ENCODE results near the gene CPNE4. TPM values are rescaled to one million over a fixed set of nuclear protein-coding genes. Genes with fewer than 3 reads are reported as not detected.

Gene CPNE4
- total RNA-seq, 1 experiment from 2014 or later = 0.29 TPM

DNA sequence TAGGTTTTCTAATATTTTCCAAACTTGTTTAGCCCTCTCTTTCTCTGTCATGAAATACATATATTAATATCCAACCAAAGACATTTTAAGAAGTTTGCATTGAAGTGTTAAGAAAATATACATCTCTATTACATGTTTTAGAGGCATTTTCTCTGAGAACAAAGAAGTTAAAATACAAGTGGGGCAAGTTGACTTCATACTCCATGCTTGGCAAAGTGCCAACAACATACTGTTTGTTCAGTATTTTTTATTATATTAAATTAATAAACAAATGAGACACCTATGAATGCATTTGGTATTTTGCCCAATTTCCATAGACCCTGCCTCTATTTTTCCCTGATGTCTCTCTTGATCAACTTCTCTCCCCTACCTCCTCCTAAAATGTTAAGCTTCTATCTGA is 299.3 kb downstream of the CPNE4 start:
- DNase-seq (ENCODE audit: low read depth in 1 of 2, low spot score in 2 of 2) = no peak
- H3K27ac ChIP-seq = no peak overlapping the region

DNA sequence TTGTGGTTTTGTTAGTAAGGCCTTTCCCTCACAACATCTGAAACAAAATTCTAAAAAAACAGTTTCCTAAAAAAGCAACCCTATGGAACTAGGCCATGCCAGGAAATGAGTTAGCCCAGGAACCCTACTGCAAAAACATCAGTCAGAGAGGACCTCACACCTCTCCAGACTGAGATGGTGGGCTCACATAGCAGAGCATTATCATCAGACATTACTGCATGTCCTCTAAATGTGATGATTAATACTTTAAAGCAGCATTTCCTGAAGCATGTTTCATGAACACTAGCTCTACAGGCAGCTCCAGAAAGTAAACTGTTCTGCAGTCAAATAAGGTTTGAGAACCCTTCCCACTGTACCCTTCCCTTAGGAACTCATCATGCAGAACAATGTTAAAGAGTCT is 299.7 kb downstream of the CPNE4 start:
- Histone ChIP-seq H3K4me3 (no peak overlapping the region), H3K27ac (no peak overlapping the region), H3K36me3 (no peaks in the 10 kb centered on the region), H3K9me3 (replicated peaks) (no peaks in the 10 kb centered on the region), H3K4me1 (replicated peaks) (no peaks in the 10 kb centered on the region), H3K27me3 (replicated peaks) (no peaks in the 10 kb centered on the region)
- DNase-seq (ENCODE audit: low read depth in 1 of 2, low spot score in 2 of 2) = peak in 1 of 2 experiments; percentile 5

More for the DNA sequence above, 299.3 kb downstream of the CPNE4 start:
- Histone ChIP-seq H3K4me1 (replicated peaks) (no peaks in the 10 kb centered on the region), H3K27me3 (replicated peaks) (no peaks in the 10 kb centered on the region), H3K4me3 (no peak overlapping the region), H3K9me3 (replicated peaks) (no peaks in the 10 kb centered on the region), H3K36me3 (no peaks in the 10 kb centered on the region)

DNA sequence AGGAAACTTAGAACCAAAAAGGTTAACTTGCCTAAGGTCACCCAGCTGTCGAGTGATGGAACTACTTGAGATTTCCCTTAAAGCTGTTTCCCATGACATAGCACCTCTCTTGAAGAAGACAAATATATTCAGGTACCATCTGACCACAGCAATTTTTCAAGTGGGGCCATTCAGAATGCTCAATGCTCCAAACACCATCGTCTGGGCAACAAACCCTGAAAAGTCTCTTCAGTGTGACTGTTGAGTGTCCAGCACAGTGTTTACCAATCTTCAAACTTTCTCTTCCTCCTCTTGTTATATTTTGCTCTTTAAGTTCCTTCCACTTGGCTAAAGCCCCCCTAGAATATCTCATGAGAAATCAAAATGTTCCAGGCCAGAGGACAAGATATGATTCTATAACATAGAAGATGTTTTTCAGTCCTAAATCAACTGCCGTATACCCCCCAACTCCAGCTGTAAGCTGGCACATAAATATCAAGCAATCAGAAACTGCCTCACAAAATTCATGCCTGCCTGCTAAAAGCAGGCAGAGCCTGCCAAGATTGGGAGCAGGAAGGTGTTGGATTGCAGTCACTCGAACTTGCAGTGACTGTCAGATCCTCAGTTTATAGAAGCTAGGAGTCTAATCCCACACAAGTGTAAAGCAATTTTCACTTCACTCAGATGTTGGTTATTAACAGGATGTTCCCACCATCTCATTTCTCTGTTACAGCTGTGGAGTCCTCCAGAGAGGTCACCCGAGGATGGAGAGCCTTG is 301.6 kb downstream of the CPNE4 start:
- H3K4me1 ChIP-seq (replicated peaks) = no peaks in the 10 kb centered on the region
- no peak for DNase-seq (ENCODE audit: low read depth in 1 of 2, low spot score in 2 of 2)
- H3K27ac ChIP-seq = no peak overlapping the region
- H3K9me3 ChIP-seq (replicated peaks) = no peaks in the 10 kb centered on the region
- H3K4me3 ChIP-seq = no peak overlapping the region
- H3K27me3 ChIP-seq (replicated peaks) = no peaks in the 10 kb centered on the region
- no peaks in the 10 kb centered on the region for H3K36me3 ChIP-seq

DNA sequence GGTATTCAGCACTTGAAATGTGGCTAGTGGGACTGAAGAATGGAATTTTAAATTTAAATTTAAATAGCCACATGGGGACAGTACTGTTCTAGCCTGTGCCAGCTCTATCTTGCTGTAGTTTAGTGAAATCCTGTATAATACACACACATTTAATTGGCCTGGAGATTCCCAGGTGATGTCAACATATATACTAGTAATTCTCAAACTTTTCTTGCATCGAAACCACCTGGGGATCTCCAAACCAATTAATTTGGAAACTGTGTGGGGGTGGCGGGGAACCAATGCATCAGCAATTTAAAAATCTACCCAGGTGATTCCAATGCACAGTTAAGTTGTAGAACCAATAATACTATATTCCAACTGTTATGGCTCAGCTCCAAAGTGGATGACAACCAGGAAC is 303.1 kb downstream of the CPNE4 start:
- H3K27me3 ChIP-seq (replicated peaks) = no peaks in the 10 kb centered on the region
- H3K36me3 ChIP-seq = no peaks in the 10 kb centered on the region
- H3K9me3 ChIP-seq (replicated peaks) = no peaks in the 10 kb centered on the region
- no peaks in the 10 kb centered on the region for H3K4me1 ChIP-seq (replicated peaks)
- H3K27ac ChIP-seq = no peak overlapping the region
- DNase-seq (ENCODE audit: low read depth in 1 of 2, low spot score in 2 of 2) = no peak
- no peak overlapping the region for H3K4me3 ChIP-seq

DNA sequence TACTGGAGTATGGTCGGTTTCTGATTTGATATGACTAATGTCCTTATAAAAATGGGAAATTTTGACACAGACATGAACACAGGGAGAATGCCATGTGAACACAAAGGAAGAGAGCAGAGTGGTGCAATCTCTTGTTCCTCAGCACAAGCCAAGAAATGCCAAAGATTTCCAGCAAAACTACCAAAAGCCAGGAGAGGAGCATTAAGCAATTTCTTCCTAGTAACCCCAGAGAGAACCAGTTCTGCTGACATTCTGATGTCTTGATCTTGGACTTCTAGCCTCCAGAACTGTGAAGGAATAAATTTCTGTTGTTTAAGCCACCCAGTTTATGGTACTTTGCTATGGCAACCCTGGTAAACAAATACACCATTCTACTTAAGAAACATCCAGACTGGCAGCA is 304.2 kb downstream of the CPNE4 start:
- no peak overlapping the region for H3K4me3 ChIP-seq
- no peaks in the 10 kb centered on the region for H3K36me3 ChIP-seq
- H3K27ac ChIP-seq = no peak overlapping the region
- no peak for DNase-seq (ENCODE audit: low read depth in 1 of 2, low spot score in 2 of 2)
- no peaks in the 10 kb centered on the region for H3K27me3 ChIP-seq (replicated peaks)
- no peaks in the 10 kb centered on the region for H3K9me3 ChIP-seq (replicated peaks)
- no peaks in the 10 kb centered on the region for H3K4me1 ChIP-seq (replicated peaks)

DNA sequence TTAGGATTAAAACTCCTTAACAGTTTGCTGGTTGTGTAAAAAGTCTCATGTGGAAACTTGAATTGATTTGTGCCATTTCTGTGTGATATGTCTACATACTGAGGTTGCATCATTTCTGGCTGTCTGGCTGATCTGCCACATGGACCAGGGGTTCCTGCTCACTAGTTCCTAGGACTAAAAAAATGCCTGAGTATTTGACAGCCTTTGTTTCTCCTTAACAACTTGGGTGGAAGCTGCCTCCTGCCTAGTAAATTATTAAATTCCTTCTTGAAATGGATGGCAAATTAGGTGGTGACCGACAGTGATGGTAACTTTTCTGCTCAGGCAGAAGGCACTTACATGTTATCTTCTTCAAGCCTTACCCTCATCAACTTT is 305.2 kb downstream of the CPNE4 start:
- DNase-seq (ENCODE audit: low read depth in 1 of 2, low spot score in 2 of 2) = no peak
- H3K27ac ChIP-seq = no peak overlapping the region

DNA sequence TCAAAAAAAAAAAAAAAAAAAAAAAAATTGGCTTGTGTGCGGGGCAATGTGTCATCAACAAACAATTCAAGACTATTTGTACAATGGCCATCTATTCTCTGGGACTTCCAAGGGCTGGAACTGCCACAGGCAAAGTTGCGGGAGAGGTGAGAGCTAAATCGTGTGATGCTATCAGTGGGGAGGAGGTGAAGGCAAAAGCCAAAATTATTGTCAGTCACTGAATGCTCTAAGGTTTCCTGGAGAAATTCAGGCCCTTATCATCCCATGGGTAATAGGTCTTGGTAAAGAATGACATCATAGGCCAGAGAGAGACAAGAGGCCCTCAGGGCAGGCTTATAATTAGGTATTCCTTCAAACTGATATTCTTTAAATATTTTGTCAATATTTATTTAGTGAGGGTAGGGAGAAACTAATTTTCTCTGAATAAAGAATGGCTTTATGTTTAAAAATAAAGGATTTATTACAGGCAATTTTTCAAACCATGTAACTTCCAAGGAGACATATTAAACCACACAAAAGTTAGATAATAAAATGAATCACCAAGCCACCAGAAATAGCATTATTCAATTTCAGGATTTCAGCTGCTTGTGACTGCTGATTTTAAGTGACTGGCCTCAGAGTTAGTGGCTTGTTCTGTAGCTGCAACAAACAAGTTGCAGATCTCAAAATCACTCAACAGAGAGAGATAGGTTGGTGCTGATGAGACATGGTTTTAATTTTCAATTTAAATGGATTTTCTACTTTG is 305.7 kb downstream of the CPNE4 start:
- Histone ChIP-seq H3K27ac (no peak overlapping the region), H3K36me3 (no peaks in the 10 kb centered on the region), H3K9me3 (replicated peaks) (no peaks in the 10 kb centered on the region), H3K4me3 (no peak overlapping the region), H3K27me3 (replicated peaks) (no peaks in the 10 kb centered on the region), H3K4me1 (replicated peaks) (no peaks in the 10 kb centered on the region)
- no peak for DNase-seq (ENCODE audit: low read depth in 1 of 2, low spot score in 2 of 2)

More for the DNA sequence above, 305.2 kb downstream of the CPNE4 start:
- H3K36me3 ChIP-seq = no peaks in the 10 kb centered on the region
- H3K27me3 ChIP-seq (replicated peaks) = no peaks in the 10 kb centered on the region
- no peaks in the 10 kb centered on the region for H3K9me3 ChIP-seq (replicated peaks)
- H3K4me3 ChIP-seq = no peak overlapping the region
- H3K4me1 ChIP-seq (replicated peaks) = no peaks in the 10 kb centered on the region

DNA sequence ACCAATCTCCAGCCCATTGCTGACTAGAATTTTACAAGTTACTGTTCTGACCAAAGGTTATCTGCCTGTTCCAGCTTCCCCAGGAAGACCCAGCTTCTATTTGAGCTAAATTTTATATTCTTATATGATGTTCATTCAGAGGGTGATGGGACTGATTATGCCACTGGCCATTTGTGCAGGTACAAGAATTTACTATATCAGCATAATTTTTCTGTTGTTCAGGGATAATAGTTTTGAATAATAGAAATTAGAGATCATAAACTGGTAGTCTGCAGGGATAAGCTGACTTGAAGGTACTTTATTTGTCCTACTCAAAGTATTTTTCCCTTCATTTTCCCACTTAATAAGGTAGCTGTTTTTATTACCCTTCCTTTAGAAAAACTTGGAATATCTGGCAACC is 309.4 kb downstream of the CPNE4 start:
- Histone ChIP-seq H3K4me1 (replicated peaks) (no peaks in the 10 kb centered on the region), H3K9me3 (replicated peaks) (no peaks in the 10 kb centered on the region), H3K36me3 (no peaks in the 10 kb centered on the region), H3K27me3 (replicated peaks) (no peaks in the 10 kb centered on the region), H3K27ac (no peak overlapping the region), H3K4me3 (no peak overlapping the region)
- DNase-seq (ENCODE audit: low read depth in 1 of 2, low spot score in 2 of 2) = no peak

DNA sequence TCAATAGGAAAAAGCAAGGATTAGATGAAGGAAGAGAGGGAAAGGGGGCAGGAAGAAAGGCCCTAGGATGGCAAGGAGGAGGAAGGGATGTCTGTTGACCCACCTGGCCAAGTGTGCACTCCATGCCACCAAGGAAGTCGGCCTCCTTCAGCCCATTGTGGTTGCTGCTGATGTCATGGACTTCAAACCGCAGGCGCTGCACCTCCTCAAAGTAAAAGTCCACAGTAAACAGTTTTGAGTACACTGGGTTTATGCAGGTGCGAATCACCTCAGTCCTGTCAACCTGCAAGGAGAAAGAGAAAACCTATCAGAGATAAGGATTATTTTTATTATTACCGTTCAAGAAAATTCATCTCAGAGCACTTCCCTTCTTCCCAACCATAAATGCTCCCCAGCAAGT is 311.5 kb downstream of the CPNE4 start:
- no peaks in the 10 kb centered on the region for H3K4me1 ChIP-seq (replicated peaks)
- H3K9me3 ChIP-seq (replicated peaks) = no peaks in the 10 kb centered on the region
- no peak overlapping the region for H3K4me3 ChIP-seq
- H3K27ac ChIP-seq = no peak overlapping the region
- no peak for DNase-seq (ENCODE audit: low read depth in 1 of 2, low spot score in 2 of 2)
- no peaks in the 10 kb centered on the region for H3K27me3 ChIP-seq (replicated peaks)
- H3K36me3 ChIP-seq = no peaks in the 10 kb centered on the region

DNA sequence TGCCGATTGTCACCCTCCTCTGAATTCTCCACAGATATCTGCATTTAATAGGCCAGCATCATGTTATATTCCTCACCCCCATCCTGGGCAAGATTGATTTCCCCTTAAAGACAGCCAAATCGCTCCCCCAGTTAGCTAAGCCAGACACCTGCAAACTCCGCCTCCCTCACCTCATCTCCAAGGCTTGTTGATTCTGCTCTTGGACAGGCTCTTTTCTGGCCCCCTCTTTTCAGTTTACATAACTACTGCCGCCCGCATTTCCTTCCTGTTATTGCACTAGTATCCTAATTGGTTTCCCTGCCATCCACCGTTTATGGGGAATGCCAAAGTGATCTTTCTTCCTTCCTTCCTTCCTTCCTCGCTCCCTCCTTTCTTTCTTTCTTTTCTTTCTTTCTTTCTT is 317.3 kb downstream of the CPNE4 start:
- DNase-seq (ENCODE audit: low read depth in 1 of 2, low spot score in 2 of 2) = no peak
- no peaks in the 10 kb centered on the region for H3K27me3 ChIP-seq (replicated peaks)
- no peaks in the 10 kb centered on the region for H3K4me1 ChIP-seq (replicated peaks)
- no peak overlapping the region for H3K27ac ChIP-seq
- H3K4me3 ChIP-seq = no peak overlapping the region
- no peaks in the 10 kb centered on the region for H3K9me3 ChIP-seq (replicated peaks)
- H3K36me3 ChIP-seq = no peaks in the 10 kb centered on the region

DNA sequence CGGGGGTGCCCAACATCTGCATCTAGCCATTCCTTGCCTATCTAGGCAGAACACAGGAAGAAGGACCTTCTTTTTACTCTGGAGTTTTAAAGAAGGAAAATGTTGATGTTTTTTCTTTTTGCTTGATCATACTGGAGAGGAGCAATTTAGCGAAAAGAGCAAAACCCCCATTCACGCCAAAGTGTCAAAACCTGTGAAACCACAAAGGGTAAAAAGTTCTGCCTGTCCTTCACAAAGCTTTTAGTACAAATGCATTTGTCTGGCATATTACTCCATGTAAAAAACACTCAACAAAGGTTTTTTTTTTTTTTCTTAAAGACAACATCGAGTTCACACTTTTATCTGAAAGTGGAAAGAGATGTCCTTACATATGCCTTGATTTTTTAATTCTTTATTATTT is 317.9 kb downstream of the CPNE4 start:
- DNase-seq (ENCODE audit: low read depth in 1 of 2, low spot score in 2 of 2) = no peak
- H3K4me1 ChIP-seq (replicated peaks) = no peaks in the 10 kb centered on the region
- no peaks in the 10 kb centered on the region for H3K27me3 ChIP-seq (replicated peaks)
- H3K9me3 ChIP-seq (replicated peaks) = no peaks in the 10 kb centered on the region
- H3K4me3 ChIP-seq = no peak overlapping the region
- no peak overlapping the region for H3K27ac ChIP-seq
- H3K36me3 ChIP-seq = no peaks in the 10 kb centered on the region

DNA sequence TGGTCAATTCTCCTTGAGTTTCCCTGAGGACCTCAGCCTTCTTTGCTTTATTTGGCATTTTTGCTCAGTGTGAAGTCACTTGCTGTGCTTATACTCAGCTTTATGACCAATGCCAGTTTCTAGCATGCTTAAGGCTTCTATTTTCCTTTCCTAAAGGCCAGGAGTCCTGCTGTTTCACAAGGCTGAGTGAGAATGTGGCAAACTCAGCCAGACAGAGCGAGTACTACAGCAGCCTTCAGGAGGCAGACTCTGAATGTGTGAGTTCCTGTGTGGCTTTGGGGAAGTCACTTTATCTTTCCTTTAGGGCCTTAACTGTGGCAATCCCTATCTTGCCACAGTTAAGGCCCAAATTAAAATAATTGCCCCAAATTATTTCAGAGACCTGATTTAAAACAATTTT is 318.8 kb downstream of the CPNE4 start:
- Histone ChIP-seq H3K36me3 (no peaks in the 10 kb centered on the region), H3K9me3 (replicated peaks) (no peaks in the 10 kb centered on the region), H3K4me1 (replicated peaks) (no peaks in the 10 kb centered on the region), H3K4me3 (no peak overlapping the region), H3K27ac (no peak overlapping the region), H3K27me3 (replicated peaks) (no peaks in the 10 kb centered on the region)
- no peak for DNase-seq (ENCODE audit: low read depth in 1 of 2, low spot score in 2 of 2)

DNA sequence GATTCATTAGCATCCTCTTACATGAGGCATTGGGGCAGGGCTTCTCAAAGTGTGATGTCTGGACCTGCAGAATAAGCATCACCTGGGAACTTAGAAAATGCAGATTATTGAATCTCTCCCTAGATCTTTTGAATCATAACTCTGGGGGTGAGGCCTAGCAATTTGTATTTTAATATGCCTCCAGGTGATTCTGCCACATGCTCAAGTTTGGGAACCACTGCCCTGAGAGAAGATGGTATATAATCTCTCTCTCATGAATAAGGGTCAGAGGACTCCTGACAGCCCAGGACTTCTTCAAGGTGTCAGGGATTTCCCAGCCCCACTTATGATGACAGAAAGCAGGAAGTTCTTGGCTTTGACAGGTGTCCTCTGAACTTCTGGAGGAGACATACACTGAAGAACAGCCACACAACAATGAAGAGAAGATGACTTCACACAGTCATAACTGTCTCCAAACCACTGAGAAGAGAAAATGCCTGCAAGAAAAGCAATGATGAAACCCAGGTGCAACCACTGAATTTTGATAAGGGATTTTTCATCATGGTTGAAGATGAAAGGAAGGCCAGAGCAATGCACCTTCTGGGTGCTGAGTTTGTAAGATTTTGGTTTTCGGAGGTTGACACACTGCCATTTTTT is 320.1 kb downstream of the CPNE4 start:
- Histone ChIP-seq H3K4me1 (replicated peaks) (no peaks in the 10 kb centered on the region), H3K27ac (no peak overlapping the region), H3K27me3 (replicated peaks) (no peaks in the 10 kb centered on the region), H3K9me3 (replicated peaks) (no peaks in the 10 kb centered on the region), H3K4me3 (no peak overlapping the region), H3K36me3 (no peaks in the 10 kb centered on the region)
- no peak for DNase-seq (ENCODE audit: low read depth in 1 of 2, low spot score in 2 of 2)

DNA sequence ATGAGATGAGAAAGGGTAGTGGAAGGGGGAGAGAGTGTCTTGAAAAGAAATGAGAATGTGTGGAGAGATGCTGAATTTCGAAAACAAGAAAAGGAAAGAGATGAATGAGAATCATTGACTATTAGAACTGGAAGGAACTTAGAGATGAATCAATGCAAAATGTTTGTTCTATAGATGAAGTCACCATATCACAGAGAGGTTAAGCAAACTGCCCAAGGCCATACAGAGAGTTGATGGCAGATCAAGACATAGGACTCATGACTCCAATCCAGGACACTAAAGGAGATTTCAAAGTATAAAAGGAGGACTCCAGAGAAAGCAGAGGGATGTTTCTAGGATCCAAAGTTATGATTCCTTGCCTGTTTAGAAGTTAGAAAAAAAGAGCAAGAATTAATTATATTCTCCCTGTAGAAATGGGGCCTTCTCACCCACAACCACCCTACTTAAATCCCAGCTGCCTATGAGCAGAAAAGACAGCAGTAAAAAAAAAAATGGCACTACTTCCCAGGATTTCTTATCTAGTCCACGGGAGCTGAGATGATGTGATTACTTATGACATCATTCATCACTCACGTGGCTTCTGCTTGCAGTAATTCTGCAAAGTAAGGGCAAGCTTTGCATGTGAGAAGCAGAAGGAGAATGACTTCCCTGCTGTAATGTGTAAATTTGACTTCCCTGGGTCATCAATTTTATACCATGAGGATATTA is 321.2 kb downstream of the CPNE4 start:
- Histone ChIP-seq H3K36me3 (no peaks in the 10 kb centered on the region), H3K9me3 (replicated peaks) (no peaks in the 10 kb centered on the region), H3K27ac (no peak overlapping the region), H3K4me3 (no peak overlapping the region), H3K27me3 (replicated peaks) (no peaks in the 10 kb centered on the region), H3K4me1 (replicated peaks) (no peaks in the 10 kb centered on the region)
- no peak for DNase-seq (ENCODE audit: low read depth in 1 of 2, low spot score in 2 of 2)
